Esophagus muscularis mucosa (tissue), 4 donors: ENCODE results near the gene KARS1. TPM values are rescaled to one million over a fixed set of nuclear protein-coding genes. Genes with fewer than 3 reads are reported as not detected.

Source experiments
- DNase-seq: peaks from one replicate; pipeline ENCODE4 v3.0.0-alpha.2; 2017; ENCODE audit errors: extremely low spot score
- H3K27ac ChIP-seq, 4 donors: fragments of 200-600 bp; sonication (generic); replicated peaks in 1 of 4; 1 replicate in 3 of 4; 2 replicates in 1 of 4; pipeline ENCODE4 v1.5.1; 2016 to 2019; ENCODE audit warnings: mild to moderate bottlenecking in 1 of 4
- H3K27me3 ChIP-seq, 4 donors: fragments of 200-600 bp; sonication (generic); one replicate each; pipeline versions ENCODE4 v1.5.1 to v1.6.0; 2016 to 2019
- H3K36me3 ChIP-seq, 4 donors: fragments of 200-600 bp; sonication (generic); one replicate each; pipeline ENCODE4 v1.5.1; 2016 to 2019
- H3K4me1 ChIP-seq, 4 donors: fragments of 200-600 bp; sonication (generic); one replicate each; pipeline ENCODE4 v1.5.1; 2016 to 2019
- H3K4me3 ChIP-seq, 4 donors: fragments of 200-600 bp; sonication (generic); 1 replicate in 2 of 4; 2 replicates in 2 of 4; pipeline ENCODE4 v1.5.1; 2016 to 2019; ENCODE audit warnings: mild to moderate bottlenecking in 4 of 4, moderate library complexity in 1 of 4
- H3K9me3 ChIP-seq, 4 donors: fragments of 200-600 bp; sonication (generic); 1 replicate in 3 of 4; 2 replicates in 1 of 4; pipeline ENCODE4 v1.5.1; 2016 to 2019
- CTCF ChIP-seq, 3 experiments: fragments of 200-600 bp in 2 of 3; fragments of 450-650 bp in 1 of 3; sonication (generic) in 2 of 3; IDR thresholded peaks; one replicate each; pipeline ENCODE4 v1.5.1; 2017 to 2019; ENCODE audit warnings: antibody characterized with exemption in 3 of 3, mild to moderate bottlenecking in 2 of 3, moderate library complexity in 1 of 3
- EP300 ChIP-seq: sonication (generic); formaldehyde crosslinking; IDR thresholded peaks from one replicate; pipeline ENCODE4 v1.6.1; 2017; ENCODE audit warnings: antibody characterized with exemption
- POLR2A ChIP-seq: fragments of 450-650 bp; IDR thresholded peaks from one replicate; pipeline ENCODE4 v1.6.1; 2017; ENCODE audit warnings: antibody characterized with exemption, moderate library complexity, mild to moderate bottlenecking, low read depth
- POLR2AphosphoS5 ChIP-seq, 2 donors: sonication (generic); formaldehyde crosslinking; IDR thresholded peaks; one replicate each; pipeline ENCODE4 v1.6.1; 2017; ENCODE audit warnings: antibody characterized with exemption in 2 of 2
- WGBS: methylation state at CpG from one replicate; pipeline ENCODE4 v1.1.5; 2018; 5-methylcytosine and 5-hydroxymethylcytosine counted together
- intact Hi-C: fragments of 100-400 bp; cut with DNase I; formaldehyde crosslinking; loops from one replicate; pipeline ENCODE4 v1.15.1; 2023
- total RNA-seq, 4 donors: library from RNA; depleted of rRNA; stranded (reverse); fragments of >200 nt; gene quantifications; one replicate each; pipeline versions ENCODE4 v1.1.0 to v1.2.1, GENCODE V29; 2016

The KARS1 gene
- total RNA-seq, 4 donors from 2014 or later: 95.1 to 120 (median 102) TPM

- intact Hi-C loops: no loop called here
- no peak for DNase-seq
- WGBS: 93% methylated on average over 4 of the region's 4 CpGs
Observed at GRCh38 chr16:75614066-75614897, 33.2 kb downstream of the KARS1 start.

GRCh38 chr16:75606507-75606906 is 41.0 kb downstream of the KARS1 start:
- H3K27me3 ChIP-seq: no peaks in the 10 kb centered on the region
- H3K4me3 ChIP-seq: no peak overlapping the region
- peaks cover 54 to 92% (median 83%) of the 10 kb centered on the region in 4 donors for H3K36me3 ChIP-seq
- no peaks in the 10 kb centered on the region for H3K4me1 ChIP-seq
- TF ChIP-seq EP300 (no peak), POLR2A (no peak), CTCF (IDR thresholded peaks at IDR 0.05) (no peak), POLR2AphosphoS5 (IDR thresholded peaks at IDR 0.05) (no peak)
- no peak overlapping the region for H3K27ac ChIP-seq
- intact Hi-C loops: no loop called here
- WGBS: 100% methylated on average over 1 of the region's 1 CpG
- no peak for DNase-seq
- H3K9me3 ChIP-seq: no peaks in the 10 kb centered on the region

More at GRCh38 chr16:75614066-75614897, 33.2 kb downstream of the KARS1 start:
- no peaks in the 10 kb centered on the region for H3K27me3 ChIP-seq
- no peaks in the 10 kb centered on the region for H3K4me1 ChIP-seq
- H3K36me3 ChIP-seq: peaks cover 15 to 97% (median 89%) of the 10 kb centered on the region in 4 donors
- H3K27ac ChIP-seq: no peak overlapping the region
- no peaks in the 10 kb centered on the region for H3K9me3 ChIP-seq
- no peak for TF ChIP-seq CTCF (IDR thresholded peaks at IDR 0.05)
- no peak for TF ChIP-seq POLR2AphosphoS5 (IDR thresholded peaks at IDR 0.05)
- no peak for TF ChIP-seq EP300
- TF ChIP-seq POLR2A: no peak
- no peak overlapping the region for H3K4me3 ChIP-seq

- no peaks in the 10 kb centered on the region for H3K4me1 ChIP-seq
- no peak overlapping the region for H3K27ac ChIP-seq
- H3K9me3 ChIP-seq: no peaks in the 10 kb centered on the region
- peaks cover 62 to 90% (median 85%) of the 10 kb centered on the region in 4 donors for H3K36me3 ChIP-seq
- intact Hi-C loops: no loop called here
- WGBS: 94% methylated on average over 4 of the region's 4 CpGs
- TF ChIP-seq POLR2AphosphoS5 (IDR thresholded peaks at IDR 0.05) (no peak), POLR2A (no peak), CTCF (IDR thresholded peaks at IDR 0.05) (no peak), EP300 (no peak)
- no peak overlapping the region for H3K4me3 ChIP-seq
- H3K27me3 ChIP-seq: no peaks in the 10 kb centered on the region
- DNase-seq: no peak
Observed at GRCh38 chr16:75603241-75603640, 44.2 kb downstream of the KARS1 start.

- H3K36me3 ChIP-seq: peaks cover 46 to 72% (median 66%) of the 10 kb centered on the region in 4 donors
- DNase-seq: no peak
- H3K4me3 ChIP-seq: no peak overlapping the region
- no peaks in the 10 kb centered on the region for H3K27me3 ChIP-seq
- TF ChIP-seq CTCF (IDR thresholded peaks at IDR 0.05): no peak
- TF ChIP-seq POLR2A: no peak
- TF ChIP-seq EP300: no peak
- no peak for TF ChIP-seq POLR2AphosphoS5 (IDR thresholded peaks at IDR 0.05)
- WGBS: 92% methylated on average over 5 of the region's 6 CpGs
- intact Hi-C loops: loop anchor here (10.0 kb wide), 1 partner anchor 125 kb away; no protein-coding TSS in a partner anchor
- no peak overlapping the region for H3K27ac ChIP-seq
- H3K4me1 ChIP-seq: no peaks in the 10 kb centered on the region
- H3K9me3 ChIP-seq: peaks cover 0 to 5% (median 0%) of the 10 kb centered on the region in 4 donors
Observed at GRCh38 chr16:75599452-75600277, 47.8 kb downstream of the KARS1 start.
